ENCODE results near the gene CLCN7. TPM values are rescaled to one million over a fixed set of nuclear protein-coding genes. Genes with fewer than 3 reads are reported as not detected.

Gene CLCN7
- total and polyA plus RNA-seq, 2 of the 4 experiments (the other 2 are of a cell fraction) = 10.8 to 45.2 TPM

GRCh38 chr16:1495889-1496262, 21.0 kb upstream of the CLCN7 start:
- peaks cover 7% of the 10 kb centered on the region for H3K9me1 ChIP-seq (ENCODE audit: insufficient read depth, low read length)
- no peak overlapping the region for H3K4me2 ChIP-seq (ENCODE audit: low read depth, low read length)
- H4K91ac ChIP-seq (ENCODE audit: insufficient read depth, low read depth, low read length) = no peak overlapping the region
- dilution Hi-C loops (cut with HindIII; ENCODE audit: low sequenced_read_pairs, unreplicated experiment) (no loop called here), in situ Hi-C loops (cut with MboI; ENCODE audit: low sequenced_read_pairs) (no loop called here), intact Hi-C loops (cut with micrococcal nuclease) (no loop called here)
- POLR2A ChIA-PET (ENCODE audit: unreplicated experiment) = no interaction called here
- no peak overlapping the region for H2BK120ac ChIP-seq (ENCODE audit: low read depth, low read length)
- 90% methylated on average over 17 of the region's 25 CpGs; no CpG with 5 or more reads in 1 of the 2 experiments for WGBS, 2 experiments (ENCODE audit: extremely low coverage in 2 of 2, insufficient read length in 1 of 2)
- no peaks in the 10 kb centered on the region for H3K27me3 ChIP-seq (ENCODE audit: control insufficient read depth, insufficient read depth, low read length)
- BruUV-seq (replicated peaks) = no TSS peak
- H3K27ac ChIP-seq (ENCODE audit: insufficient read depth, low read length) = no peak overlapping the region
- H2BK5ac ChIP-seq (ENCODE audit: low read depth, low read length, poor library complexity, severe bottlenecking) = no peak overlapping the region
- no peak overlapping the region for H2AK9ac ChIP-seq (replicated peaks; ENCODE audit: low read depth, low read length, poor library complexity)
- H3K4ac ChIP-seq (ENCODE audit: low read depth, low read length) = no peak overlapping the region
- H3K4me1 ChIP-seq (ENCODE audit: control insufficient read depth, insufficient read depth, low read length) = peaks cover 12% of the 10 kb centered on the region
- H3K4me3 ChIP-seq (ENCODE audit: insufficient read depth, low read depth, low read length) = no peak overlapping the region
- CTCF ChIA-PET = no interaction called here
- DNase-seq = no peak
- no peak overlapping the region for H3K9ac ChIP-seq (ENCODE audit: low read depth, low read length)
- H4K8ac ChIP-seq (ENCODE audit: low read depth in 2 of 2, low read length in 2 of 2) = no peak overlapping the region
- H4K20me1 ChIP-seq (ENCODE audit: insufficient read depth, low read length) = peaks cover 13% of the 10 kb centered on the region; the same call in 1 of the 2 replicates
- H3K14ac ChIP-seq (replicated peaks; ENCODE audit: low read depth, low read length) = no peak overlapping the region
- H3K18ac ChIP-seq (ENCODE audit: low read depth, low read length) = no peak overlapping the region
- no peak overlapping the region for H2AK5ac ChIP-seq (ENCODE audit: low read depth, low read length)
- H3K23ac ChIP-seq (ENCODE audit: low read depth, low read length) = no peak overlapping the region
- no peak overlapping the region for H2BK15ac ChIP-seq (ENCODE audit: low read depth, low read length)
- no peak overlapping the region for H2AFZ ChIP-seq (replicated peaks; ENCODE audit: low read length, poor library complexity)
- H3K9me3 ChIP-seq (ENCODE audit: control insufficient read depth, insufficient read depth, low read length) = no peaks in the 10 kb centered on the region
- TF ChIP-seq MAFK (IDR thresholded peaks at IDR 0.05; ENCODE audit: low read depth, low read length) (no peak), RAD21 (IDR thresholded peaks at IDR 0.05; ENCODE audit: low read length) (no peak), MAZ (IDR thresholded peaks at IDR 0.05; ENCODE audit: borderline replicate concordance, low read depth, low read length) (no peak), POLR2A (IDR thresholded peaks at IDR 0.05; ENCODE audit: low read depth, low read length) (no peak), CEBPB (IDR thresholded peaks at IDR 0.05; ENCODE audit: low read depth, low read length) (no peak)
- TF ChIP-seq, protein P1, sequence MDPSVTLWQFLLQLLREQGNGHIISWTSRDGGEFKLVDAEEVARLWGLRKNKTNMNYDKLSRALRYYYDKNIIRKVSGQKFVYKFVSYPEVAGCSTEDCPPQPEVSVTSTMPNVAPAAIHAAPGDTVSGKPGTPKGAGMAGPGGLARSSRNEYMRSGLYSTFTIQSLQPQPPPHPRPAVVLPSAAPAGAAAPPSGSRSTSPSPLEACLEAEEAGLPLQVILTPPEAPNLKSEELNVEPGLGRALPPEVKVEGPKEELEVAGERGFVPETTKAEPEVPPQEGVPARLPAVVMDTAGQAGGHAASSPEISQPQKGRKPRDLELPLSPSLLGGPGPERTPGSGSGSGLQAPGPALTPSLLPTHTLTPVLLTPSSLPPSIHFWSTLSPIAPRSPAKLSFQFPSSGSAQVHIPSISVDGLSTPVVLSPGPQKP (IDR thresholded peaks at IDR 0.05; ENCODE audit: borderline replicate concordance, low read depth, low read length) = no peak
- TF ChIP-seq, protein P2, sequence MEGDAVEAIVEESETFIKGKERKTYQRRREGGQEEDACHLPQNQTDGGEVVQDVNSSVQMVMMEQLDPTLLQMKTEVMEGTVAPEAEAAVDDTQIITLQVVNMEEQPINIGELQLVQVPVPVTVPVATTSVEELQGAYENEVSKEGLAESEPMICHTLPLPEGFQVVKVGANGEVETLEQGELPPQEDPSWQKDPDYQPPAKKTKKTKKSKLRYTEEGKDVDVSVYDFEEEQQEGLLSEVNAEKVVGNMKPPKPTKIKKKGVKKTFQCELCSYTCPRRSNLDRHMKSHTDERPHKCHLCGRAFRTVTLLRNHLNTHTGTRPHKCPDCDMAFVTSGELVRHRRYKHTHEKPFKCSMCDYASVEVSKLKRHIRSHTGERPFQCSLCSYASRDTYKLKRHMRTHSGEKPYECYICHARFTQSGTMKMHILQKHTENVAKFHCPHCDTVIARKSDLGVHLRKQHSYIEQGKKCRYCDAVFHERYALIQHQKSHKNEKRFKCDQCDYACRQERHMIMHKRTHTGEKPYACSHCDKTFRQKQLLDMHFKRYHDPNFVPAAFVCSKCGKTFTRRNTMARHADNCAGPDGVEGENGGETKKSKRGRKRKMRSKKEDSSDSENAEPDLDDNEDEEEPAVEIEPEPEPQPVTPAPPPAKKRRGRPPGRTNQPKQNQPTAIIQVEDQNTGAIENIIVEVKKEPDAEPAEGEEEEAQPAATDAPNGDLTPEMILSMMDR (conservative IDR thresholded peaks at IDR 0.05; ENCODE audit: low read depth, low read length) = no peak
- TF ChIP-seq, protein P3, sequence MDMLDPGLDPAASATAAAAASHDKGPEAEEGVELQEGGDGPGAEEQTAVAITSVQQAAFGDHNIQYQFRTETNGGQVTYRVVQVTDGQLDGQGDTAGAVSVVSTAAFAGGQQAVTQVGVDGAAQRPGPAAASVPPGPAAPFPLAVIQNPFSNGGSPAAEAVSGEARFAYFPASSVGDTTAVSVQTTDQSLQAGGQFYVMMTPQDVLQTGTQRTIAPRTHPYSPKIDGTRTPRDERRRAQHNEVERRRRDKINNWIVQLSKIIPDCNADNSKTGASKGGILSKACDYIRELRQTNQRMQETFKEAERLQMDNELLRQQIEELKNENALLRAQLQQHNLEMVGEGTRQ (IDR thresholded peaks at IDR 0.05; ENCODE audit: low read depth, low read length) = no peak
- peaks cover 38% of the 10 kb centered on the region for H3K36me3 ChIP-seq (ENCODE audit: control insufficient read depth, insufficient read depth, low read length)
- H3K56ac ChIP-seq (ENCODE audit: extremely low read depth, insufficient read depth, low read length) = no peak overlapping the region
- no peak for ATAC-seq (ENCODE audit: low read depth)
- peaks cover 6 to 35% of the 10 kb centered on the region in 2 experiments for H3K79me1 ChIP-seq (ENCODE audit: low read depth in 1 of 2, low read length in 2 of 2)
- H2BK20ac ChIP-seq (ENCODE audit: low read depth, low read length) = no peak overlapping the region
- H4K5ac ChIP-seq (ENCODE audit: low read depth, low read length) = no peak overlapping the region

Data from IMR-90 (cell line).